GM12878 (cell line): ENCODE measurements around the gene DZANK1. TPM values are rescaled to one million over a fixed set of nuclear protein-coding genes. Genes with fewer than 3 reads are reported as not detected.

Source experiments
- ATAC-seq: fragments of 200-7000 bp; cut with Tn5 transposase; 3 replicates; pipeline ENCODE4 v1.9.1; 2020; ENCODE audit warnings: mild to moderate bottlenecking, moderate library complexity
- BruUV-seq: library from RNA; stranded (reverse); fragments of 400-500 nt; replicated peaks from 2 replicates; lab custom pipeline; 2021; lab: Mats Ljungman, UMichigan
- CTCF ChIA-PET: fragments of 300-600 bp; sonication (Branson Sonifier 250); formaldehyde crosslinking; extraction: SDS; loops from one replicate; lab custom pipeline; 2021; ENCODE audit warnings: inconsistent platforms; lab: Yijun Ruan, JAX
- POLR2A ChIA-PET: fragments of 350-600 bp; formaldehyde crosslinking; extraction: SDS; loops from one replicate; lab custom pipeline; 2021; ENCODE audit warnings: inconsistent platforms; lab: Charles Lee
- RAD21 ChIA-PET: fragments of 300-600 bp; sonication (Branson Sonifier 250); formaldehyde crosslinking; loops from one replicate; lab custom pipeline; 2023; ENCODE audit warnings: antibody characterized with exemption; ENCODE audit not compliant: unreplicated experiment; lab: Charles Lee
- SMC1A ChIA-PET: fragments of 300-600 bp; sonication (Branson Sonifier 250); formaldehyde crosslinking; loops from one replicate; lab custom pipeline; 2023; ENCODE audit not compliant: unreplicated experiment, uncharacterized antibody; lab: Charles Lee
- DNase-seq: peaks from one replicate; pipeline ENCODE4 v3.0.0-alpha.2; 2011; ENCODE audit warnings: low read depth, low spot score
- FAIRE-seq: peaks from 3 replicates; lab custom pipeline; 2011; peaks lifted over from hg19 to GRCh38; lab: Jason Lieb, UNC
- H2AFZ ChIP-seq: 2 replicates; pipeline ENCODE4 v1.6.0; 2011; ENCODE audit warnings: low read depth, low read length, control low read depth; ENCODE audit not compliant: control insufficient read depth
- H3K27ac ChIP-seq: 2 replicates; pipeline ENCODE4 v1.5.1; 2011; ENCODE audit warnings: control low read depth; ENCODE audit not compliant: control insufficient read depth, insufficient read depth
- H3K27me3 ChIP-seq, 2 experiments: replicated peaks in 1 of 2; 2 replicates each; pipeline versions ENCODE4 v1.6.0 to v1.6.1; 2011; ENCODE audit warnings: low read length in 1 of 2; ENCODE audit not compliant: control insufficient read depth in 2 of 2, insufficient read depth in 2 of 2
- H3K36me3 ChIP-seq, 2 experiments: 2 replicates each; pipeline ENCODE4 v1.5.1; 2011; ENCODE audit warnings: low read length in 1 of 2; ENCODE audit not compliant: control insufficient read depth in 2 of 2, insufficient read depth in 2 of 2
- H3K4me1 ChIP-seq: 2 replicates; pipeline ENCODE4 v1.6.1; 2011; ENCODE audit warnings: mild to moderate bottlenecking, low read length, moderate library complexity, mixed read lengths; ENCODE audit not compliant: control insufficient read depth, insufficient read depth
- H3K4me2 ChIP-seq: 2 replicates; pipeline ENCODE4 v1.6.0; 2011; ENCODE audit warnings: control low read depth; ENCODE audit not compliant: control insufficient read depth, insufficient read depth
- H3K4me3 ChIP-seq: fragments of 200-600 bp; sonication (generic); 2 replicates; pipeline ENCODE4 v1.5.1; 2016
- H3K79me2 ChIP-seq: 2 replicates; pipeline ENCODE4 v1.6.0; 2011; ENCODE audit warnings: low read length; ENCODE audit not compliant: control insufficient read depth, insufficient read depth
- H3K9ac ChIP-seq: 2 replicates; pipeline ENCODE4 v1.8.0; 2011; ENCODE audit warnings: low read length, control low read depth, mixed read lengths; ENCODE audit not compliant: control insufficient read depth, insufficient read depth
- H3K9me3 ChIP-seq: replicated peaks from 3 replicates; pipeline ENCODE4 v1.5.1; 2011; ENCODE audit warnings: mild to moderate bottlenecking, low read length; ENCODE audit not compliant: control insufficient read depth, insufficient read depth
- H4K20me1 ChIP-seq: 2 replicates; pipeline ENCODE4 v1.6.0; 2011; ENCODE audit not compliant: control insufficient read depth, insufficient read depth
- BMI1 ChIP-seq: fragments of 450-650 bp; IDR thresholded peaks from 2 replicates; pipeline ENCODE4 v1.6.1; 2016; ENCODE audit warnings: mild to moderate bottlenecking, moderate library complexity, borderline replicate concordance
- CBX3 ChIP-seq: fragments of 200-600 bp; sonication (generic); IDR thresholded peaks from 2 replicates; pipeline ENCODE4 v1.6.1; 2016; ENCODE audit warnings: low read depth, borderline replicate concordance
- DPF2 ChIP-seq: fragments of 450-650 bp; IDR thresholded peaks from 2 replicates; pipeline ENCODE4 v1.6.1; 2017; ENCODE audit warnings: mild to moderate bottlenecking
- FOXK2 ChIP-seq: fragments of 450-650 bp; IDR thresholded peaks from 2 replicates; pipeline ENCODE4 v1.6.1; 2017; ENCODE audit warnings: mild to moderate bottlenecking, moderate library complexity
- GATAD2B ChIP-seq: fragments of 450-650 bp; conservative IDR thresholded peaks from 2 replicates; pipeline ENCODE4 v1.6.1; 2017; ENCODE audit warnings: low read depth, mild to moderate bottlenecking, moderate library complexity
- JUND ChIP-seq: IDR thresholded peaks from 2 replicates; pipeline ENCODE4 v1.6.1; 2012; ENCODE audit warnings: low read depth, mild to moderate bottlenecking, low read length, improper control_type of control experiment, moderate library complexity
- MEF2A ChIP-seq: IDR thresholded peaks from 2 replicates; pipeline ENCODE4 v1.6.1; 2011; ENCODE audit warnings: low read depth, mild to moderate bottlenecking, low read length, moderate library complexity; ENCODE audit not compliant: insufficient read depth
- MYB ChIP-seq: fragments of 150-350 bp; IDR thresholded peaks from 2 replicates; pipeline ENCODE4 v1.6.1; 2014; ENCODE audit warnings: mild to moderate bottlenecking, low read depth, low read length, borderline replicate concordance
- NFYB ChIP-seq: IDR thresholded peaks from 2 replicates; pipeline ENCODE4 v1.6.1; 2011; ENCODE audit warnings: low read depth, mild to moderate bottlenecking, low read length, improper control_type of control experiment, moderate library complexity; ENCODE audit not compliant: insufficient read depth
- POLR2AphosphoS5 ChIP-seq: IDR thresholded peaks from 2 replicates; pipeline ENCODE4 v1.6.1; 2011; ENCODE audit warnings: mild to moderate bottlenecking, low read length, inconsistent platforms
- RELB ChIP-seq: fragments of 450-650 bp; IDR thresholded peaks from 2 replicates; pipeline ENCODE4 v1.6.1; 2017; ENCODE audit warnings: low read depth, mild to moderate bottlenecking, moderate library complexity
- RFX5 ChIP-seq: IDR thresholded peaks from 2 replicates; pipeline ENCODE4 v1.6.1; 2011; ENCODE audit warnings: low read depth, low read length, improper control_type of control experiment
- SMARCA5 ChIP-seq: fragments of 450-650 bp; IDR thresholded peaks from 2 replicates; pipeline ENCODE4 v1.6.1; 2017; ENCODE audit warnings: mild to moderate bottlenecking
- SRF ChIP-seq, 2 experiments: IDR thresholded peaks; 2 replicates each; pipeline ENCODE4 v1.6.1; 2011; ENCODE audit warnings: low read depth in 2 of 2, low read length in 2 of 2, mild to moderate bottlenecking in 1 of 2, moderate library complexity in 1 of 2
- TAF1 ChIP-seq: IDR thresholded peaks from 2 replicates; pipeline ENCODE4 v1.6.1; 2011; ENCODE audit warnings: mild to moderate bottlenecking, low read depth, low read length, borderline replicate concordance
- ZNF384 ChIP-seq: IDR thresholded peaks from 2 replicates; pipeline ENCODE4 v1.6.1; 2012; ENCODE audit warnings: low read depth, mild to moderate bottlenecking, low read length, improper control_type of control experiment, borderline replicate concordance
- WGBS: methylation state at CpG from one replicate; pipeline ENCODE4 v1.1.6; 2016; ENCODE audit warnings: low lambda C conversion rate; ENCODE audit not compliant: insufficient replicate concordance, insufficient coverage; ENCODE audit errors: missing lambda C conversion rate; 5-methylcytosine and 5-hydroxymethylcytosine counted together
- in situ Hi-C: fragments of 300-500 bp; cut with MboI; formaldehyde crosslinking; loops from 9 replicates; pipeline ENCODE4 v1.14.3; 2018; ENCODE audit warnings: mixed read lengths
- intact Hi-C: fragments of 100-400 bp; cut with micrococcal nuclease; formaldehyde crosslinking; loops from one replicate; pipeline ENCODE4 v1.14.2; 2022; ENCODE audit not compliant: unreplicated experiment
- polyA plus RNA-seq, 11 experiments: library from polyadenylated mRNA; depleted of rRNA in 4 of 11; unstranded in 6 of 11; stranded (reverse) in 5 of 11; fragments of >200 nt; fragmentation: Nextera tagmentation in 4 of 11; fragmentation: Illumina TruSeq in 1 of 11; extraction: Ambion mirVana in 4 of 11; extraction: Trizol in 1 of 11; gene quantifications; 1 replicate in 1 of 11; 2 replicates in 10 of 11; pipeline versions ENCODE4 v1.2.1 to v1.2.3, GENCODE V29; 2011 to 2016; ENCODE audit warnings: inconsistent platforms in 2 of 11, missing spikeins in 2 of 11, low read depth in 1 of 11
- total RNA-seq, 4 experiments: library from RNA; depleted of rRNA in 3 of 4; stranded (reverse); fragments of >200 nt in 3 of 4; fragmentation: Illumina TruSeq in 1 of 4; extraction: Trizol in 1 of 4; gene quantifications; 2 replicates each; pipeline versions ENCODE4 v1.2.1 to v1.2.3, GENCODE V29; 2013 to 2021
- TF ChIP-seq, protein P1 (sequence below): fragments of 150-350 bp; IDR thresholded peaks from 2 replicates; pipeline ENCODE4 v1.6.1; 2016; ENCODE audit warnings: low read depth, low read length
- TF ChIP-seq, protein P2 (sequence below): fragments of 450-650 bp; formaldehyde crosslinking; IDR thresholded peaks from 2 replicates; pipeline ENCODE4 v1.5.0; 2022; ENCODE audit warnings: mild to moderate bottlenecking, missing genetic modification characterization

DZANK1 gene
- total and polyA plus RNA-seq, 10 of the 15 experiments (the other 5 are each of a cell fraction or from before 2014, with no cell fraction given) = 3.6 to 12.6 (median 6.5) TPM

GRCh38 chr20:18401305-18401704, 65.5 kb downstream of the DZANK1 start:
- FAIRE-seq = no peak
- intact Hi-C loops = no loop called here
- no peak for TF ChIP-seq RFX5
- no peak for TF ChIP-seq NFYB
- no peak for TF ChIP-seq RELB
- no peak for TF ChIP-seq FOXK2
- TF ChIP-seq SRF (IDR thresholded peaks at IDR 0.05; ENCODE audit: low read depth in 2 of 2, low read length in 2 of 2) = no peak
- TF ChIP-seq, protein P1, sequence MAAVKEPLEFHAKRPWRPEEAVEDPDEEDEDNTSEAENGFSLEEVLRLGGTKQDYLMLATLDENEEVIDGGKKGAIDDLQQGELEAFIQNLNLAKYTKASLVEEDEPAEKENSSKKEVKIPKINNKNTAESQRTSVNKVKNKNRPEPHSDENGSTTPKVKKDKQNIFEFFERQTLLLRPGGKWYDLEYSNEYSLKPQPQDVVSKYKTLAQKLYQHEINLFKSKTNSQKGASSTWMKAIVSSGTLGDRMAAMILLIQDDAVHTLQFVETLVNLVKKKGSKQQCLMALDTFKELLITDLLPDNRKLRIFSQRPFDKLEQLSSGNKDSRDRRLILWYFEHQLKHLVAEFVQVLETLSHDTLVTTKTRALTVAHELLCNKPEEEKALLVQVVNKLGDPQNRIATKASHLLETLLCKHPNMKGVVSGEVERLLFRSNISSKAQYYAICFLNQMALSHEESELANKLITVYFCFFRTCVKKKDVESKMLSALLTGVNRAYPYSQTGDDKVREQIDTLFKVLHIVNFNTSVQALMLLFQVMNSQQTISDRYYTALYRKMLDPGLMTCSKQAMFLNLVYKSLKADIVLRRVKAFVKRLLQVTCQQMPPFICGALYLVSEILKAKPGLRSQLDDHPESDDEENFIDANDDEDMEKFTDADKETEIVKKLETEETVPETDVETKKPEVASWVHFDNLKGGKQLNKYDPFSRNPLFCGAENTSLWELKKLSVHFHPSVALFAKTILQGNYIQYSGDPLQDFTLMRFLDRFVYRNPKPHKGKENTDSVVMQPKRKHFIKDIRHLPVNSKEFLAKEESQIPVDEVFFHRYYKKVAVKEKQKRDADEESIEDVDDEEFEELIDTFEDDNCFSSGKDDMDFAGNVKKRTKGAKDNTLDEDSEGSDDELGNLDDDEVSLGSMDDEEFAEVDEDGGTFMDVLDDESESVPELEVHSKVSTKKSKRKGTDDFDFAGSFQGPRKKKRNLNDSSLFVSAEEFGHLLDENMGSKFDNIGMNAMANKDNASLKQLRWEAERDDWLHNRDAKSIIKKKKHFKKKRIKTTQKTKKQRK = no peak
- no peak for TF ChIP-seq GATAD2B
- TF ChIP-seq, protein P2, sequence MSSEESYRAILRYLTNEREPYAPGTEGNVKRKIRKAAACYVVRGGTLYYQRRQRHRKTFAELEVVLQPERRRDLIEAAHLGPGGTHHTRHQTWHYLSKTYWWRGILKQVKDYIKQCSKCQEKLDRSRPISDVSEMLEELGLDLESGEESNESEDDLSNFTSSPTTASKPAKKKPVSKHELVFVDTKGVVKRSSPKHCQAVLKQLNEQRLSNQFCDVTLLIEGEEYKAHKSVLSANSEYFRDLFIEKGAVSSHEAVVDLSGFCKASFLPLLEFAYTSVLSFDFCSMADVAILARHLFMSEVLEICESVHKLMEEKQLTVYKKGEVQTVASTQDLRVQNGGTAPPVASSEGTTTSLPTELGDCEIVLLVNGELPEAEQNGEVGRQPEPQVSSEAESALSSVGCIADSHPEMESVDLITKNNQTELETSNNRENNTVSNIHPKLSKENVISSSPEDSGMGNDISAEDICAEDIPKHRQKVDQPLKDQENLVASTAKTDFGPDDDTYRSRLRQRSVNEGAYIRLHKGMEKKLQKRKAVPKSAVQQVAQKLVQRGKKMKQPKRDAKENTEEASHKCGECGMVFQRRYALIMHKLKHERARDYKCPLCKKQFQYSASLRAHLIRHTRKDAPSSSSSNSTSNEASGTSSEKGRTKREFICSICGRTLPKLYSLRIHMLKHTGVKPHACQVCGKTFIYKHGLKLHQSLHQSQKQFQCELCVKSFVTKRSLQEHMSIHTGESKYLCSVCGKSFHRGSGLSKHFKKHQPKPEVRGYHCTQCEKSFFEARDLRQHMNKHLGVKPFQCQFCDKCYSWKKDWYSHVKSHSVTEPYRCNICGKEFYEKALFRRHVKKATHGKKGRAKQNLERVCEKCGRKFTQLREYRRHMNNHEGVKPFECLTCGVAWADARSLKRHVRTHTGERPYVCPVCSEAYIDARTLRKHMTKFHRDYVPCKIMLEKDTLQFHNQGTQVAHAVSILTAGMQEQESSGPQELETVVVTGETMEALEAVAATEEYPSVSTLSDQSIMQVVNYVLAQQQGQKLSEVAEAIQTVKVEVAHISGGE = no peak
- no peak for TF ChIP-seq MYB
- TF ChIP-seq POLR2AphosphoS5 = no peak
- TF ChIP-seq CBX3 = no peak
- no peak for TF ChIP-seq ZNF384
- no peak for TF ChIP-seq MEF2A
- TF ChIP-seq JUND = no peak
- TF ChIP-seq SMARCA5 = no peak
- TF ChIP-seq DPF2 = no peak
- TF ChIP-seq TAF1 = no peak
- TF ChIP-seq BMI1 = no peak

More at GRCh38 chr20:18401305-18401704, 65.5 kb downstream of the DZANK1 start:
- no peak for DNase-seq
- BruUV-seq = no TSS peak
- Histone ChIP-seq H3K4me3 (no peak overlapping the region), H3K79me2 (no peaks in the 10 kb centered on the region), H3K4me1 (no peaks in the 10 kb centered on the region), H3K4me2 (no peak overlapping the region), H2AFZ (no peak overlapping the region), H4K20me1 (no peaks in the 10 kb centered on the region), H3K36me3 (peaks cover 0 to 2% of the 10 kb centered on the region in 2 experiments; a peak in 1 of 4 replicates), H3K9me3 (no peaks in the 10 kb centered on the region; the same call in 2 of the 3 replicates), H3K27ac (no peak overlapping the region), H3K27me3 (no peaks in the 10 kb centered on the region), H3K9ac (no peak overlapping the region)
- CTCF ChIA-PET = no interaction called here
- WGBS = 78% methylated on average over 3 of the region's 3 CpGs
- no peak for ATAC-seq
- SMC1A ChIA-PET = no interaction called here
- in situ Hi-C loops = loop anchor here (25.0 kb wide), 1 partner anchor 661 kb away; no protein-coding TSS in a partner anchor
- POLR2A ChIA-PET = no interaction called here
- RAD21 ChIA-PET = interaction anchor here (0.6 kb wide), 1 partner anchor 11 kb away, joined by 3 read pairs; no protein-coding TSS in a partner anchor
